ENCODE results near the gene PEX5L.

DNA sequence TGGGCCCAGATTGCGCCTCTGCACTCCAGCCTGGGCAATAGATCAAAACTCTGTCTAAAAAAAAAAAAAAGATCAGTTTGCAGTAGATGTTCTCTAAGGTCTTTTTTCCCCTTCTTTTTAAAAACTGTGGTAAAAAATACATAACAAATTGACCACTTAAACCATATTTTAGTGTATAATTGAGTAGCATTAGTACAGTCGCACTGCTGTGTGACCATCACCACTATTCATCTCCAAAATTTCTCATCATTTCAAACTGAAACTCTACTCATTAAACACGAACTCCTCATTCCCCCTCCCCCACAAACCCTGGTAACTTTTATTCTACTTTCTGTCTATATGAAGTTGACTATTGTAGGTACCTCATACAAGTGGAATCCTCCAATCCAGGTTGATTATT, 160.3 kb downstream of the PEX5L start:
- TF ChIP-seq, protein P1, sequence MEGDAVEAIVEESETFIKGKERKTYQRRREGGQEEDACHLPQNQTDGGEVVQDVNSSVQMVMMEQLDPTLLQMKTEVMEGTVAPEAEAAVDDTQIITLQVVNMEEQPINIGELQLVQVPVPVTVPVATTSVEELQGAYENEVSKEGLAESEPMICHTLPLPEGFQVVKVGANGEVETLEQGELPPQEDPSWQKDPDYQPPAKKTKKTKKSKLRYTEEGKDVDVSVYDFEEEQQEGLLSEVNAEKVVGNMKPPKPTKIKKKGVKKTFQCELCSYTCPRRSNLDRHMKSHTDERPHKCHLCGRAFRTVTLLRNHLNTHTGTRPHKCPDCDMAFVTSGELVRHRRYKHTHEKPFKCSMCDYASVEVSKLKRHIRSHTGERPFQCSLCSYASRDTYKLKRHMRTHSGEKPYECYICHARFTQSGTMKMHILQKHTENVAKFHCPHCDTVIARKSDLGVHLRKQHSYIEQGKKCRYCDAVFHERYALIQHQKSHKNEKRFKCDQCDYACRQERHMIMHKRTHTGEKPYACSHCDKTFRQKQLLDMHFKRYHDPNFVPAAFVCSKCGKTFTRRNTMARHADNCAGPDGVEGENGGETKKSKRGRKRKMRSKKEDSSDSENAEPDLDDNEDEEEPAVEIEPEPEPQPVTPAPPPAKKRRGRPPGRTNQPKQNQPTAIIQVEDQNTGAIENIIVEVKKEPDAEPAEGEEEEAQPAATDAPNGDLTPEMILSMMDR (IDR thresholded peaks at IDR 0.05; ENCODE audit: poor library complexity, severe bottlenecking), result no peak
- TF ChIP-seq EP300 (conservative IDR thresholded peaks at IDR 0.05; ENCODE audit: poor library complexity, severe bottlenecking) (no peak), EZH2 (IDR thresholded peaks at IDR 0.05; ENCODE audit: borderline replicate concordance, insufficient read depth, low read length, poor library complexity, severe bottlenecking) (no peak), POLR2AphosphoS5 (IDR thresholded peaks at IDR 0.05) (no peak), RAD21 (conservative IDR thresholded peaks at IDR 0.05) (no peak), TAF1 (IDR thresholded peaks at IDR 0.05; ENCODE audit: low read depth) (no peak), SMC3 (conservative IDR thresholded peaks at IDR 0.05; ENCODE audit: poor library complexity) (no peak)
- TF ChIP-seq, protein P2, sequence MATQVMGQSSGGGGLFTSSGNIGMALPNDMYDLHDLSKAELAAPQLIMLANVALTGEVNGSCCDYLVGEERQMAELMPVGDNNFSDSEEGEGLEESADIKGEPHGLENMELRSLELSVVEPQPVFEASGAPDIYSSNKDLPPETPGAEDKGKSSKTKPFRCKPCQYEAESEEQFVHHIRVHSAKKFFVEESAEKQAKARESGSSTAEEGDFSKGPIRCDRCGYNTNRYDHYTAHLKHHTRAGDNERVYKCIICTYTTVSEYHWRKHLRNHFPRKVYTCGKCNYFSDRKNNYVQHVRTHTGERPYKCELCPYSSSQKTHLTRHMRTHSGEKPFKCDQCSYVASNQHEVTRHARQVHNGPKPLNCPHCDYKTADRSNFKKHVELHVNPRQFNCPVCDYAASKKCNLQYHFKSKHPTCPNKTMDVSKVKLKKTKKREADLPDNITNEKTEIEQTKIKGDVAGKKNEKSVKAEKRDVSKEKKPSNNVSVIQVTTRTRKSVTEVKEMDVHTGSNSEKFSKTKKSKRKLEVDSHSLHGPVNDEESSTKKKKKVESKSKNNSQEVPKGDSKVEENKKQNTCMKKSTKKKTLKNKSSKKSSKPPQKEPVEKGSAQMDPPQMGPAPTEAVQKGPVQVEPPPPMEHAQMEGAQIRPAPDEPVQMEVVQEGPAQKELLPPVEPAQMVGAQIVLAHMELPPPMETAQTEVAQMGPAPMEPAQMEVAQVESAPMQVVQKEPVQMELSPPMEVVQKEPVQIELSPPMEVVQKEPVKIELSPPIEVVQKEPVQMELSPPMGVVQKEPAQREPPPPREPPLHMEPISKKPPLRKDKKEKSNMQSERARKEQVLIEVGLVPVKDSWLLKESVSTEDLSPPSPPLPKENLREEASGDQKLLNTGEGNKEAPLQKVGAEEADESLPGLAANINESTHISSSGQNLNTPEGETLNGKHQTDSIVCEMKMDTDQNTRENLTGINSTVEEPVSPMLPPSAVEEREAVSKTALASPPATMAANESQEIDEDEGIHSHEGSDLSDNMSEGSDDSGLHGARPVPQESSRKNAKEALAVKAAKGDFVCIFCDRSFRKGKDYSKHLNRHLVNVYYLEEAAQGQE (IDR thresholded peaks at IDR 0.05; ENCODE audit: borderline replicate concordance), result no peak
